ENCODE measurements around the gene FRMD8. TPM values are rescaled to one million over a fixed set of nuclear protein-coding genes. Genes with fewer than 3 reads are reported as not detected.
A peak's percentile ranks its signal among the peaks of the same experiment; 100 is the strongest.

The FRMD8 gene
- total and polyA plus RNA-seq, 2 of the 4 experiments (the other 2 are of a cell fraction): 11.3 to 19.8 TPM

DNA sequence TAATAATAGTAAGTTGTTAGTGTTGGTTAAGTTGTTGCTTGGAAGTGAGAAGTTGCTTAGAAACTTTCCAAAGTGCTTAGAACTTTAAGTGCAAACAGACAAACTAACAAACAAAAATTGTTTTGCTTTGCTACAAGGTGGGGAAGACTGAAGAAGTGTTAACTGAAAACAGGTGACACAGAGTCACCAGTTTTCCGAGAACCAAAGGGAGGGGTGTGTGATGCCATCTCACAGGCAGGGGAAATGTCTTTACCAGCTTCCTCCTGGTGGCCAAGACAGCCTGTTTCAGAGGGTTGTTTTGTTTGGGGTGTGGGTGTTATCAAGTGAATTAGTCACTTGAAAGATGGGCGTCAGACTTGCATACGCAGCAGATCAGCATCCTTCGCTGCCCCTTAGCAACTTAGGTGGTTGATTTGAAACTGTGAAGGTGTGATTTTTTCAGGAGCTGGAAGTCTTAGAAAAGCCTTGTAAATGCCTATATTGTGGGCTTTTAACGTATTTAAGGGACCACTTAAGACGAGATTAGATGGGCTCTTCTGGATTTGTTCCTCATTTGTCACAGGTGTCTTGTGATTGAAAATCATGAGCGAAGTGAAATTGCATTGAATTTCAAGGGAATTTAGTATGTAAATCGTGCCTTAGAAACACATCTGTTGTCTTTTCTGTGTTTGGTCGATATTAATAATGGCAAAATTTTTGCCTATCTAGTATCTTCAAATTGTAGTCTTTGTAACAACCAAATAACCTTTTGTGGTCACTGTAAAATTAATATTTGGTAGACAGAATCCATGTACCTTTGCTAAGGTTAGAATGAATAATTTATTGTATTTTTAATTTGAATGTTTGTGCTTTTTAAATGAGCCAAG, 38.9 kb downstream of the FRMD8 start:
- in situ Hi-C loops (cut with MboI; ENCODE audit: low sequenced_read_pairs): no loop called here
- dilution Hi-C loops (cut with HindIII; ENCODE audit: low sequenced_read_pairs, unreplicated experiment): no loop called here
- no peaks in the 10 kb centered on the region; the same call in 1 of the 2 replicates for H3K9me1 ChIP-seq (ENCODE audit: insufficient read depth, low read length)
- CTCF ChIA-PET: no interaction called here
- H3K18ac ChIP-seq (ENCODE audit: low read depth, low read length): peak overlapping the region; percentile 35
- no peaks in the 10 kb centered on the region for H3K9me3 ChIP-seq (ENCODE audit: control insufficient read depth, insufficient read depth, low read length)
- DNase-seq (peak; percentile 78), ATAC-seq (ENCODE audit: low read depth) (no peak)
- peak overlapping the region; percentile 9; the same call in 1 of the 2 replicates for H3K4ac ChIP-seq (ENCODE audit: low read depth, low read length)
- H2BK5ac ChIP-seq (ENCODE audit: low read depth, low read length, poor library complexity, severe bottlenecking): peak overlapping the region; percentile 42
- peak overlapping the region; percentile 31 for H2AK9ac ChIP-seq (replicated peaks; ENCODE audit: low read depth, low read length, poor library complexity)
- peak overlapping the region; percentile 99 for H3K23ac ChIP-seq (ENCODE audit: low read depth, low read length)
- POLR2A ChIA-PET (ENCODE audit: unreplicated experiment): interaction anchor here (0.5 to 6.3 kb wide), 6 partner anchors 53 to 83 kb away, joined by 3 to 125 read pairs (median 39); partner anchors contain the start of gene MALAT1
- H3K4me3 ChIP-seq (ENCODE audit: insufficient read depth, low read depth, low read length): peak overlapping the region; percentile 92
- TSS peak; percentile 3 for BruUV-seq (replicated peaks)
- intact Hi-C loops (cut with micrococcal nuclease): no loop called here
- peak overlapping the region; percentile 97 for H3K9ac ChIP-seq (ENCODE audit: low read depth, low read length)
- peaks cover 2% of the 10 kb centered on the region for H3K4me1 ChIP-seq (ENCODE audit: control insufficient read depth, insufficient read depth, low read length)
- no peak overlapping the region for H4K5ac ChIP-seq (ENCODE audit: low read depth, low read length)
- no peak overlapping the region for H2BK20ac ChIP-seq (ENCODE audit: low read depth, low read length)
- no peak overlapping the region for H2AFZ ChIP-seq (replicated peaks; ENCODE audit: low read length, poor library complexity)
- peak overlapping the region; percentile 85 for H3K56ac ChIP-seq (ENCODE audit: extremely low read depth, insufficient read depth, low read length)
- H3K4me2 ChIP-seq (ENCODE audit: low read depth, low read length): peak overlapping the region; percentile 80
- peaks cover 0 to 32% of the 10 kb centered on the region in 2 experiments; a peak in 2 of 4 replicates for H3K79me1 ChIP-seq (ENCODE audit: low read depth in 1 of 2, low read length in 2 of 2)
- H4K8ac ChIP-seq (ENCODE audit: low read depth in 2 of 2, low read length in 2 of 2): peak overlapping the region in 1 of 2 experiments; percentile 25; a peak in 1 of 4 replicates
- H2AK5ac ChIP-seq (ENCODE audit: low read depth, low read length): no peak overlapping the region
- peaks cover 41% of the 10 kb centered on the region for H3K36me3 ChIP-seq (ENCODE audit: control insufficient read depth, insufficient read depth, low read length)
- H2BK120ac ChIP-seq (ENCODE audit: low read depth, low read length): no peak overlapping the region
- 0 out of 2 replicates have a peak overlapping the region, but pooled peaks have one; percentile 14 for H4K91ac ChIP-seq (ENCODE audit: insufficient read depth, low read depth, low read length)
- TF ChIP-seq MAFK (IDR thresholded peaks at IDR 0.05; ENCODE audit: low read depth, low read length): peak; percentile 47; the same call in 1 of the 2 replicates
- TF ChIP-seq, protein P1, sequence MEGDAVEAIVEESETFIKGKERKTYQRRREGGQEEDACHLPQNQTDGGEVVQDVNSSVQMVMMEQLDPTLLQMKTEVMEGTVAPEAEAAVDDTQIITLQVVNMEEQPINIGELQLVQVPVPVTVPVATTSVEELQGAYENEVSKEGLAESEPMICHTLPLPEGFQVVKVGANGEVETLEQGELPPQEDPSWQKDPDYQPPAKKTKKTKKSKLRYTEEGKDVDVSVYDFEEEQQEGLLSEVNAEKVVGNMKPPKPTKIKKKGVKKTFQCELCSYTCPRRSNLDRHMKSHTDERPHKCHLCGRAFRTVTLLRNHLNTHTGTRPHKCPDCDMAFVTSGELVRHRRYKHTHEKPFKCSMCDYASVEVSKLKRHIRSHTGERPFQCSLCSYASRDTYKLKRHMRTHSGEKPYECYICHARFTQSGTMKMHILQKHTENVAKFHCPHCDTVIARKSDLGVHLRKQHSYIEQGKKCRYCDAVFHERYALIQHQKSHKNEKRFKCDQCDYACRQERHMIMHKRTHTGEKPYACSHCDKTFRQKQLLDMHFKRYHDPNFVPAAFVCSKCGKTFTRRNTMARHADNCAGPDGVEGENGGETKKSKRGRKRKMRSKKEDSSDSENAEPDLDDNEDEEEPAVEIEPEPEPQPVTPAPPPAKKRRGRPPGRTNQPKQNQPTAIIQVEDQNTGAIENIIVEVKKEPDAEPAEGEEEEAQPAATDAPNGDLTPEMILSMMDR (conservative IDR thresholded peaks at IDR 0.05; ENCODE audit: low read depth, low read length): no peak
- no peak for TF ChIP-seq CEBPB (IDR thresholded peaks at IDR 0.05; ENCODE audit: low read depth, low read length)
- peak; percentile 84 for TF ChIP-seq CHD1 (IDR thresholded peaks at IDR 0.05; ENCODE audit: low read depth, low read length)
- TF ChIP-seq NFE2L2 (IDR thresholded peaks at IDR 0.05; ENCODE audit: low read depth, low read length): peak; percentile 21
- TF ChIP-seq POLR2A (IDR thresholded peaks at IDR 0.05; ENCODE audit: low read depth, low read length): peak; percentile 49; the same call in 1 of the 2 replicates
- no peak for TF ChIP-seq MXI1 (IDR thresholded peaks at IDR 0.05; ENCODE audit: borderline replicate concordance, low read depth, low read length)
- 6% methylated on average over 6 of the region's 9 CpGs; no CpG with 5 or more reads in 1 of the 2 experiments for WGBS, 2 experiments (ENCODE audit: extremely low coverage in 2 of 2, insufficient read length in 1 of 2)
- H3K27ac ChIP-seq (ENCODE audit: insufficient read depth, low read length): peak overlapping the region; percentile 97
- H2BK15ac ChIP-seq (ENCODE audit: low read depth, low read length): no peak overlapping the region
- H4K20me1 ChIP-seq (ENCODE audit: insufficient read depth, low read length): peaks cover 82% of the 10 kb centered on the region
- peak overlapping the region; percentile 95 for H3K14ac ChIP-seq (replicated peaks; ENCODE audit: low read depth, low read length)
- H3K27me3 ChIP-seq (ENCODE audit: control insufficient read depth, insufficient read depth, low read length): no peaks in the 10 kb centered on the region

Measured in IMR-90 (cell line).